Testis (tissue), 2 donors: Measurements from ENCODE around the gene IER5L.

Source experiments
- POLR2A ChIP-seq: fragments of 450-650 bp; IDR thresholded peaks from one replicate; pipeline ENCODE4 v1.6.1; 2017; ENCODE audit warnings: antibody characterized with exemption, mild to moderate bottlenecking, moderate library complexity
- TF ChIP-seq, protein P1 (sequence below), 3 experiments: fragments of 450-650 bp in 2 of 3; fragments of 200-600 bp in 1 of 3; sonication (generic) in 1 of 3; IDR thresholded peaks; one replicate each; pipeline ENCODE4 v1.5.1; 2016 to 2019; ENCODE audit warnings: antibody characterized with exemption in 3 of 3, mild to moderate bottlenecking in 2 of 3, moderate library complexity in 1 of 3

DNA sequence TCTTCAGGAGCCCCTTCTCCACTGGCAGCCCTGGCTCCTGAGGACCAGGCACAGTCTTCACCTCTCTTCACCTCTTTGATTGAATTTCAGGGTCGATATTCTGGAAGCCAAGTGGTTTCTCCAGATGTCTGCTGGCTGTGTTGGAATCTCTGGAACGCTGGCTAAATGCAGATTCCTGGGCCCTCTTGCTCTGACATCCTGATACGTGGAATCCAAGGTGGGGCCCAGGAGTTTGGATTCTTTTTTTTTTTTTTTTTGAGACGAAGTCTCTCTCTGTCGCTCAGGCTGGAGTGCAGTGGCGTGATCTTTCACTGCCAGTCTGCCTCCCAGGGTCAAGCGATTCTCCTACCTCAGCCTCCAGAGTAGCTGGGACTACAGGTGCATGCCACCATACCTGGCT, 26.8 kb upstream of the IER5L start:
- TF ChIP-seq, protein P1, sequence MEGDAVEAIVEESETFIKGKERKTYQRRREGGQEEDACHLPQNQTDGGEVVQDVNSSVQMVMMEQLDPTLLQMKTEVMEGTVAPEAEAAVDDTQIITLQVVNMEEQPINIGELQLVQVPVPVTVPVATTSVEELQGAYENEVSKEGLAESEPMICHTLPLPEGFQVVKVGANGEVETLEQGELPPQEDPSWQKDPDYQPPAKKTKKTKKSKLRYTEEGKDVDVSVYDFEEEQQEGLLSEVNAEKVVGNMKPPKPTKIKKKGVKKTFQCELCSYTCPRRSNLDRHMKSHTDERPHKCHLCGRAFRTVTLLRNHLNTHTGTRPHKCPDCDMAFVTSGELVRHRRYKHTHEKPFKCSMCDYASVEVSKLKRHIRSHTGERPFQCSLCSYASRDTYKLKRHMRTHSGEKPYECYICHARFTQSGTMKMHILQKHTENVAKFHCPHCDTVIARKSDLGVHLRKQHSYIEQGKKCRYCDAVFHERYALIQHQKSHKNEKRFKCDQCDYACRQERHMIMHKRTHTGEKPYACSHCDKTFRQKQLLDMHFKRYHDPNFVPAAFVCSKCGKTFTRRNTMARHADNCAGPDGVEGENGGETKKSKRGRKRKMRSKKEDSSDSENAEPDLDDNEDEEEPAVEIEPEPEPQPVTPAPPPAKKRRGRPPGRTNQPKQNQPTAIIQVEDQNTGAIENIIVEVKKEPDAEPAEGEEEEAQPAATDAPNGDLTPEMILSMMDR (IDR thresholded peaks at IDR 0.05): no peak
- TF ChIP-seq POLR2A: no peak
